Thyroid gland (tissue), 4 donors: ENCODE results near the gene PPM1M. TPM values are rescaled to one million over a fixed set of nuclear protein-coding genes. Genes with fewer than 3 reads are reported as not detected.

Experiments
- DNase-seq, 2 donors: peaks; one replicate each; pipeline ENCODE4 v3.0.0-alpha.2; 2019
- H3K27ac ChIP-seq, 3 donors: fragments of 200-600 bp; sonication (generic); 1 replicate in 2 of 3; 2 replicates in 1 of 3; pipeline ENCODE4 v1.5.1; 2016 to 2019; ENCODE audit warnings: mild to moderate bottlenecking in 1 of 3, moderate library complexity in 1 of 3
- H3K27me3 ChIP-seq: fragments of 200-600 bp; sonication (generic); one replicate; pipeline ENCODE4 v1.5.1; 2019
- H3K36me3 ChIP-seq, 2 donors: fragments of 200-600 bp; sonication (generic); one replicate each; pipeline ENCODE4 v1.5.1; 2016 to 2019
- H3K4me1 ChIP-seq, 2 donors: fragments of 200-600 bp; sonication (generic); one replicate each; pipeline ENCODE4 v1.5.1; 2017 to 2019
- H3K4me3 ChIP-seq, 3 donors: fragments of 200-600 bp; sonication (generic); replicated peaks in 1 of 3; 1 replicate in 2 of 3; 2 replicates in 1 of 3; pipeline ENCODE4 v1.5.1; 2016; ENCODE audit warnings: mild to moderate bottlenecking in 1 of 3
- H3K9me3 ChIP-seq: fragments of 200-600 bp; sonication (generic); one replicate; pipeline ENCODE4 v1.5.1; 2017
- CTCF ChIP-seq, 6 experiments: fragments of 200-600 bp in 3 of 6; fragments of 450-650 bp in 3 of 6; sonication (generic) in 3 of 6; IDR thresholded peaks; one replicate each; pipeline ENCODE4 v1.5.1; 2016 to 2019; ENCODE audit warnings: antibody characterized with exemption in 6 of 6, mild to moderate bottlenecking in 2 of 6, inconsistent platforms in 1 of 6, moderate library complexity in 1 of 6
- POLR2A ChIP-seq, 2 donors: fragments of 450-650 bp; IDR thresholded peaks; one replicate each; pipeline ENCODE4 v1.6.1; 2017; ENCODE audit warnings: antibody characterized with exemption in 2 of 2, mild to moderate bottlenecking in 2 of 2, moderate library complexity in 1 of 2
- WGBS, 2 donors: methylation state at CpG; one replicate each; pipeline ENCODE4 v1.1.5; 2017; 5-methylcytosine and 5-hydroxymethylcytosine counted together
- intact Hi-C: fragments of 100-400 bp; cut with DNase I; formaldehyde crosslinking; loops from one replicate; pipeline ENCODE4 v1.15.1; 2023
- total RNA-seq, 4 donors: library from RNA; depleted of rRNA; stranded (reverse); fragments of >200 nt; gene quantifications; one replicate each; pipeline ENCODE4 v1.2.3, GENCODE V29; 2016

PPM1M gene
- total RNA-seq, 4 donors from 2014 or later: 15.8 to 22.8 (median 18.0) TPM

- TF ChIP-seq CTCF (IDR thresholded peaks at IDR 0.05) (no peak), POLR2A (IDR thresholded peaks at IDR 0.05) (no peak)
- H3K4me3 ChIP-seq: no peak overlapping the region
- peaks cover 17 to 21% of the 10 kb centered on the region in 2 donors for H3K36me3 ChIP-seq
- H3K9me3 ChIP-seq: no peaks in the 10 kb centered on the region
- H3K4me1 ChIP-seq: peaks cover 5 to 36% of the 10 kb centered on the region in 2 donors
- peak; percentile 95 to 96 for DNase-seq
- no peak overlapping the region for H3K27ac ChIP-seq
- 61 to 76% methylated on average over 8 to 9 of the region's 10 CpGs for WGBS, 2 donors
- intact Hi-C loops: no loop called here
- no peaks in the 10 kb centered on the region for H3K27me3 ChIP-seq
Observed at GRCh38 chr3:52248816-52249547, 3.4 kb downstream of the PPM1M start.

- no peaks in the 10 kb centered on the region for H3K27me3 ChIP-seq
- TF ChIP-seq CTCF (IDR thresholded peaks at IDR 0.05): no peak
- TF ChIP-seq POLR2A (IDR thresholded peaks at IDR 0.05): no peak
- DNase-seq: no peak
- intact Hi-C loops: no loop called here
- peaks cover 5 to 32% of the 10 kb centered on the region in 2 donors for H3K4me1 ChIP-seq
- peaks cover 24 to 26% of the 10 kb centered on the region in 2 donors for H3K36me3 ChIP-seq
- H3K4me3 ChIP-seq: no peak overlapping the region
- no peaks in the 10 kb centered on the region for H3K9me3 ChIP-seq
- H3K27ac ChIP-seq: no peak overlapping the region
- 85 to 91% methylated on average over 3 to 6 of the region's 6 CpGs for WGBS, 2 donors
Observed at GRCh38 chr3:52249683-52250082, 4.1 kb downstream of the PPM1M start.

GRCh38 chr3:52250122-52250521 lies 4.6 kb downstream of the PPM1M start:
- Histone ChIP-seq H3K27ac (no peak overlapping the region), H3K9me3 (no peaks in the 10 kb centered on the region), H3K4me3 (no peak overlapping the region), H3K27me3 (no peaks in the 10 kb centered on the region), H3K4me1 (peaks cover 5 to 27% of the 10 kb centered on the region in 2 donors), H3K36me3 (peaks cover 28% of the 10 kb centered on the region in 2 donors)
- DNase-seq: no peak
- intact Hi-C loops: no loop called here
- no peak for TF ChIP-seq POLR2A (IDR thresholded peaks at IDR 0.05)
- TF ChIP-seq CTCF (IDR thresholded peaks at IDR 0.05): no peak
- WGBS, 2 donors: 93 to 100% methylated on average over 1 of the region's 1 CpG

GRCh38 chr3:52253314-52254304 lies 8.1 kb downstream of the PPM1M start:
- no peaks in the 10 kb centered on the region for H3K27me3 ChIP-seq
- H3K4me3 ChIP-seq: no peak overlapping the region
- peak overlapping the region in 1 of 3 donors; percentile 23 for H3K27ac ChIP-seq
- 75 to 96% methylated on average over 7 to 12 of the region's 12 CpGs for WGBS, 2 donors
- H3K36me3 ChIP-seq: peaks cover 63% of the 10 kb centered on the region in 2 donors
- H3K4me1 ChIP-seq: peaks cover 0 to 14% of the 10 kb centered on the region in 2 donors
- no peak for TF ChIP-seq POLR2A (IDR thresholded peaks at IDR 0.05)
- TF ChIP-seq CTCF (IDR thresholded peaks at IDR 0.05): no peak
- intact Hi-C loops: no loop called here
- H3K9me3 ChIP-seq: no peaks in the 10 kb centered on the region
- DNase-seq: no peak
